Small intestine (tissue), 7 donors: ENCODE measurements around the gene PLK5. TPM values are rescaled to one million over a fixed set of nuclear protein-coding genes. Genes with fewer than 3 reads are reported as not detected.

Source experiments
- DNase-seq, 2 donors: peaks; one replicate each; pipeline versions ENCODE4 v3.0.0 to v3.0.0-alpha.2; 2013
- FAIRE-seq: peaks from 2 replicates; lab custom pipeline; 2012; peaks lifted over from hg19 to GRCh38; lab: Jason Lieb, UNC
- H3K27ac ChIP-seq, 3 donors: one replicate each; pipeline ENCODE4 v1.5.1; 2013; ENCODE audit warnings: low read length in 2 of 3, mild to moderate bottlenecking in 2 of 3, control low read depth in 1 of 3, inconsistent platforms in 1 of 3, low read depth in 1 of 3, moderate library complexity in 1 of 3
- H3K27me3 ChIP-seq, 3 donors: one replicate each; pipeline ENCODE4 v1.6.1; 2013; ENCODE audit warnings: low read length in 3 of 3, inconsistent platforms in 1 of 3; ENCODE audit not compliant: control insufficient read depth in 3 of 3, insufficient read depth in 3 of 3
- H3K36me3 ChIP-seq, 3 donors: one replicate each; pipeline ENCODE4 v1.6.1; 2013; ENCODE audit warnings: low read length in 3 of 3, inconsistent platforms in 1 of 3, low read depth in 1 of 3, mild to moderate bottlenecking in 1 of 3, moderate library complexity in 1 of 3; ENCODE audit not compliant: control insufficient read depth in 3 of 3, insufficient read depth in 2 of 3
- H3K4me1 ChIP-seq, 3 donors: one replicate each; pipeline ENCODE4 v1.6.1; 2013; ENCODE audit warnings: low read length in 2 of 3, inconsistent platforms in 1 of 3, low read depth in 1 of 3, mild to moderate bottlenecking in 1 of 3, moderate library complexity in 1 of 3; ENCODE audit not compliant: control insufficient read depth in 3 of 3, insufficient read depth in 2 of 3
- H3K4me3 ChIP-seq, 3 donors: one replicate each; pipeline ENCODE4 v1.5.1; 2013; ENCODE audit warnings: low read length in 3 of 3, control low read depth in 1 of 3, inconsistent platforms in 1 of 3, low read depth in 1 of 3, mild to moderate bottlenecking in 1 of 3, moderate library complexity in 1 of 3
- H3K9me3 ChIP-seq, 2 donors: one replicate each; pipeline ENCODE4 v1.6.1; 2013; ENCODE audit warnings: low read depth in 1 of 2, low read length in 1 of 2; ENCODE audit not compliant: control insufficient read depth in 2 of 2, insufficient read depth in 1 of 2
- WGBS, 3 donors: extraction: QIAGEN DNeasy Blood & Tissue Kit; methylation state at CpG; one replicate each; pipeline ENCODE4 v1.1.7; 2013; 5-methylcytosine and 5-hydroxymethylcytosine counted together
- polyA plus RNA-seq, 4 donors: library from polyadenylated mRNA; stranded (reverse) in 3 of 4; unstranded in 1 of 4; fragments of 200-250 nt in 3 of 4; fragments of 120-200 nt in 1 of 4; gene quantifications; one replicate each; pipeline versions ENCODE4 v1.2.1 to v1.2.3, GENCODE V29; 2013
- donor health status: healthy with polysubstance abuse.
- donor health status: control.
- donor health status: control.
- donor health status: Bipolar disorder and iron deficiency.
- donor health status: healthy.

PLK5 gene
- polyA plus RNA-seq, 4 donors, result 0.15 to 0.25 TPM; not detected in 2

DNA sequence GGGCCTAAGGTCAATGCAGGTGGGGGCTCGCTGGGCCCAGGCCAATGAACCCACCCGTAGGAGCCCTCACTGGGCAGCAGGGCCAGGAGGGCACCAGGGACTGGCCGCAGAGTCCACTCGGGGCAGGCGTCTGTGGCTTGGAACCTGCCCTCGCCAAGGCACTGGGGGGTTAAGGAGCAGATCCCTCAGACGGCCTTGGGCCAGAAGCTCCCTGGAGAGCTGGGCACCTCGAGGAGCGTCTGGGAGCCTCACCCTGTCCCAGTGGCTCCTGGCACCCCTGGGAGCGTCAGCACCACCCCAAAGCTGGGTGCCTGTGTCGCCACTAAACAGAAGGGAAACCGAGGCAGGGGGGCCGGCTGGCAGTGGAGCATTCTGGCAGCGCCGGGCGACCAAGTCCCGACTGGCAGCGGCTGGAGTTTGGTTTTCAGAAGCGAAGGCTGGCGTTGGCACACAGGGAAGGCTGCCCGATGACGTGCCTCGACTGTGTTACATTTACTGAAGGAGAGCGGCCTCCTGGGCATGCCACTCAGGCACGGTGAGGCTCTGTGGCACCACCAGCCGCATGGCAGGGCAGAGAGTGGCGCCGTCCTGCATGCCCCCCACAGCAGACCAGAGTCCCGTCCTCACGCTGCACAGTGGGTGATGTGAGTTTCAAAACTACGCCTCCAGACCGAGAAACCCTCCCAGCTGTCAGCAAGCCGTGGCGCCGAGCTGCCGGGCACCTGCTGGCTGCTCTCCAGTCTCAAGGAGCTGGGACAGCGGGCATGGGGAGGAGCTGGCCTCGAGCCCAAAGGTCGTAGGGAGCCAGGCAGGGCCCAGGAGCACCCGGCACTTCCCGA, 53.4 kb downstream of the PLK5 start:
- Histone ChIP-seq H3K27me3 (no peaks in the 10 kb centered on the region), H3K9me3 (no peaks in the 10 kb centered on the region), H3K27ac (no peak overlapping the region), H3K4me1 (no peaks in the 10 kb centered on the region), H3K36me3 (peaks cover 6 to 75% (median 6%) of the 10 kb centered on the region in 3 donors), H3K4me3 (no peak overlapping the region)
- DNase-seq (peak in 1 of 2 donors; percentile 47), FAIRE-seq (no peak)
- WGBS, 3 donors, result 72 to 80% (median 75%) methylated on average over 37 to 41 of the region's 41 CpGs

DNA sequence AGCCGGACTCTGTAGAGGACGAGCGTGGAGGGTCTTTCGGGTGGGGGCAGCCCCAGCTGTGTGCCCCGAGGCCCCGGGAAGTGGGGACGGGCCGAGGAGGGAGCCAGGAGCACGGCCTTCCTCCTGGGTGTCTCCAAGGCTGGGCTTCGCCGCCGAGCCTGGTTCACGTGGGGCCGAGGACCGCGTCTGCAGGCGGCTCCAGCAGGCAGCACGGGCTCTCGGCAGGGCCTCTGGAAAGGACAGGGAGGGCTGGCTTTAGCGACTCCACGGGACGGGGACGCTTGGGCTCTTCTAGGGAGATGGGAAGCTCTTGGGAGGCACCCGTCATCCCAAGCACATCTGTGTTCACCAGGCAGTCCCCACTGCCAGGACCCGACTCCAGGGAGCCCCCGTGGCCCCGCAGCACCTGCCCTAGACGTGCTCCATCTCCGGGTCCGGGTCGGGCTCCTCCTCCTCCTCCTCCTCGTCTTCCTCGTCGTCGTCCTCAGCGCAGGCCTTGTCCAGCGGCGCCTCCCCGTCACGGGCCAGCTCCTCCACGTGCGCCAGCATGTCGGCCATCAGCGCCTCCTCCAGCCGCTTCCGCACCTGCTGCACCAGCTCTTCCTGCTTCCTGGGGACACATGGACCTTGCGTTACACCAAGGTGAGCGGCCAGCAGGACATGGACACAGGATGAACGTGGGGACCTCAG, 54.2 kb downstream of the PLK5 start:
- H3K27ac ChIP-seq, result no peak overlapping the region
- peaks cover 6 to 82% (median 6%) of the 10 kb centered on the region in 3 donors for H3K36me3 ChIP-seq
- no peaks in the 10 kb centered on the region for H3K27me3 ChIP-seq
- no peak overlapping the region for H3K4me3 ChIP-seq
- H3K4me1 ChIP-seq, result no peaks in the 10 kb centered on the region
- DNase-seq, result no peak
- FAIRE-seq, result no peak
- WGBS, 3 donors, result 85 to 90% (median 88%) methylated on average over 48 to 49 of the region's 49 CpGs
- no peaks in the 10 kb centered on the region for H3K9me3 ChIP-seq

DNA sequence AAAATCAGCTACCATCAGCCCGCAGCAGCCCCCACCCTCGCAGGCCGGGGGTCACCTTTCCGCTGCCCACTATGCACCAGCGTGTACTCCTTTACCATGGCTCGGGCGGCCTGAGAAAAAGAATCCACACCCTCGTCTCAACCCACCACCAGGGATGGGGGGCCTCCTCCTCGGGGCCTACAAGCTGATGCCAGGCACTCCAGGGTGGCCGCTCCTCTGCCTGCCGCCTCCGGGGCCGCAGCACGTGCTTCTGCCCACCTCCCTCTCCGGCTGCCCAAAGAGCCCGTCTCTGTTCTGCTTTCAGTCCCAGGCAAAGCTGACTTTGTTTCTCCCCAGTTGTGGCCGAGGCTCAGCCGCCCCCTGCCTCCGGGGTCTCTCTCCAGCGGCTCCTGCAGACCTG, 55.3 kb downstream of the PLK5 start:
- 95 to 99% (median 96%) methylated on average over 19 to 20 of the region's 20 CpGs for WGBS, 3 donors
- Histone ChIP-seq H3K4me3 (no peak overlapping the region), H3K9me3 (no peaks in the 10 kb centered on the region), H3K4me1 (no peaks in the 10 kb centered on the region), H3K27ac (no peak overlapping the region), H3K36me3 (peaks cover 6 to 94% (median 8%) of the 10 kb centered on the region in 3 donors), H3K27me3 (no peaks in the 10 kb centered on the region)
- DNase-seq (no peak), FAIRE-seq (no peak)

DNA sequence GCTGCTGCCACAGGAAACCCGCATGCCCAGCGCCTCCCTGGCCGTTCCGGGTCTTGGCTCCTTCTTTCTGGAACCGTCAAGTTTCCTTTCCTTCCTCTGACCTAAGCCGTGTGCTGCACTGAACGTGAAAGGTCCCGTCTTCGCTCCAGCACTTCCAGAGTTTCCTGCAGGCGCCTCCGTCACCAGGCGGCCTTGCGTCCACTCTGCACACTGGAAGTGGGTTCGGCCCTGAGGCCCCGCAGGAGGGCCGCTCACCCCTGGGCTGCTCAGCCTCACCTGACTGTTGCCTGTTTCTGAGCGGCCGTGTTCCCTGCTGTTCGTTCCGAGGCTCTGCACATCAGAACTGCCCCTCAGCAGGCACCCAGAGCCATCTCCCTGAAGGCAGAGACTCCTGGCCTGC, 56.5 kb downstream of the PLK5 start:
- no peak overlapping the region for H3K27ac ChIP-seq
- no peak for DNase-seq
- H3K4me1 ChIP-seq, result no peaks in the 10 kb centered on the region
- no peak for FAIRE-seq
- 91 to 96% (median 95%) methylated on average over 20 of the region's 20 CpGs for WGBS, 3 donors
- no peaks in the 10 kb centered on the region for H3K9me3 ChIP-seq
- H3K4me3 ChIP-seq, result no peak overlapping the region
- H3K36me3 ChIP-seq, result peaks cover 6 to 96% (median 13%) of the 10 kb centered on the region in 3 donors
- H3K27me3 ChIP-seq, result no peaks in the 10 kb centered on the region

DNA sequence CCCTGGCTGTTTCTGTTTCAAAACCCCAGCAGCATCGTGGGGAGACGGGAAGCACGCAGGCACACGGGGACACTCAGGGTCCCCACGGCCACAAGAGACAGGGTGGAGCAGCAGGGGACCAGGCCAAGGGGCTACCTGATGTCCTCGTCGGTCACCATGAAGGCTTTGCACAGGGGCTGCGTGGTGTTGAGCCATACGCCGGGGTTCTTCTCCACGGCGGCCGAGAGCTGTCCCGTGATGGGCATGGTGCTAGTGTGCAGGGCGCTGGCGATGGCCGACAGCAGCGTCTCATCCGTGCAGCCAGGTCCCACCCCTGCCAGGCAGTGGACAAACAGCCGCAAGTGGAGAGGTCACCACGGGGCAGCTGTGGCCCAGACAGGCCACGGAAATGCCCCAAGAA, 57.1 kb downstream of the PLK5 start:
- WGBS, 3 donors, result 95 to 97% (median 97%) methylated on average over 22 of the region's 22 CpGs
- DNase-seq (no peak), FAIRE-seq (no peak)
- H3K4me1 ChIP-seq, result no peaks in the 10 kb centered on the region
- no peaks in the 10 kb centered on the region for H3K9me3 ChIP-seq
- no peak overlapping the region for H3K27ac ChIP-seq
- peaks cover 6 to 96% (median 13%) of the 10 kb centered on the region in 3 donors for H3K36me3 ChIP-seq
- no peaks in the 10 kb centered on the region for H3K27me3 ChIP-seq
- H3K4me3 ChIP-seq, result no peak overlapping the region

DNA sequence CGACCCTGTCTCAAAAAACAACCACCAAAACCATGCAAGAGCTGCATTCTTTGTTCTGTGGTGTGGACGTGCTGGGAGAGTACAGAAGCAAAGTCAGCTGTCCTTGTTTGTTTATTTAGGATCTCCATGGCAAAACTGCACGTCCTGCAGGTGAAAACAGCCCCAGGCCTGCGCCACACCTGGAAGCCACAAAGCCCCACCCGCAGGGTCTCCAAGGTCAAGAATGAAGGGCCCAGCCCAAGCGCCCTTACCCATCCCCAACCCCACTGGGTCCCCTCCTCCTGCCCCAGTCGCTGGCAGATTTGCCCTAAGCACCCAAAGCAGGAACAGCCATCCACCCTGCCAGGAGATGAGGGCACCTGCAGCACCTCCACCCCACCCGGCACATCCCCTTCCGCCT, 58.3 kb downstream of the PLK5 start:
- Histone ChIP-seq H3K27ac (no peak overlapping the region), H3K36me3 (peaks cover 3 to 90% (median 8%) of the 10 kb centered on the region in 3 donors), H3K27me3 (no peaks in the 10 kb centered on the region), H3K4me3 (no peak overlapping the region), H3K9me3 (no peaks in the 10 kb centered on the region), H3K4me1 (no peaks in the 10 kb centered on the region)
- no peak for DNase-seq
- FAIRE-seq, result no peak
- 83 to 86% (median 86%) methylated on average over 8 to 9 of the region's 9 CpGs for WGBS, 3 donors

DNA sequence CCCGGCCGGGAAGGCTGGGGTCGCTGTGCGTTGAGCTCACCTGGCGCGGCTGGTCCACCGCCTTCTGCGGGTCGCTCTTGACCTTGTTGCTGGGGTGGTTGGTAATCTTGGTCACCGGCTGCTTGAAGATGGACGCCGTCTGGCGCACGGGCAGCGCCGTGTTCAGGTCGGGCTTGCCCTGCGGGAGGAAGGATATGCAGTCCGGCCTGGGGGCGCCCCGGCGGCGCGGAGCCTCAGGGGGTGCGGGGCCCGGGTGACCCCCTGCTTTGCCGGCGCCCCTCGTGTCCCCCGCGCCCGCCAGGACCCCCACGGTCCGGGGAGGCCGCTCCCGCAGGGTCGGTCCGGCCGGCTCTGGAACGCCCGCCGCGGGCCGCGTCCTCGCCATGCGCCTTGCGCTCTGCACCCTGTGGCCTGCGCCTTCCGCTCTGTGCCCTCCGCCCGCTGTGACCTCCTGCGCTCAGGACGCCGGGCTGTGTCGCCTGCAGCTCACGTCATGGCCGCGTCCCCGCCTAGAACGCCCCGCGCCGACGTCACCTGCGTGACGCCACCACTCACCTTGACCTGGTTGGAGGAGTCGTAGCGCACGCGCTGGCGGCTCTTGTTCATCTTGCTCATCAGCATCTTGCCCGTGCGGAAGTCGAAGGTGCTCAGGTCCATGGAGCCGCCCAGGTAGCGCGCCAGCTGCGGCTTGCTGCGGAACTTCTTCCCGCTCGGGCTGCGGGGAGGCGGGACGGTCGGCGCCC, 60.8 kb downstream of the PLK5 start:
- no peak for FAIRE-seq
- peaks cover 3 to 69% (median 7%) of the 10 kb centered on the region in 3 donors for H3K36me3 ChIP-seq

DNA sequence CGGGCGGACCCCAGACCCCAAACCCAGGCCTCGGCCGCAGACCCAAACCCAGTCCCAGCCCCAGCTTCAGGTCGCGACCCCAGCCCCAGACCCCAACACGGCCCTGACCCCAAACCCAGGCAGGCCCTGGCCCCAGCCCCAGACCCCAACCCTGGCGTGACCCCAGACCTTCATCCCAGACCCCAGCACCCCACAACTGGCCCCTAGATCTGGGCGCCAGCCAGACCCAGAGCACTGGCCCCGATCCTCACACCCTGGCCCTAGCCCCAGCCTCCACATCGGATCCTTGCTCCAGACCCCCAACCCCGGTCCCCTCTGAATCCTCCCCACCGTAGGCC, 61.3 kb downstream of the PLK5 start:
- Histone ChIP-seq H3K4me1 (peaks cover 0 to 5% (median 0%) of the 10 kb centered on the region in 3 donors), H3K27ac (no peak overlapping the region), H3K9me3 (no peaks in the 10 kb centered on the region), H3K27me3 (no peaks in the 10 kb centered on the region), H3K4me3 (no peak overlapping the region), H3K36me3 (peaks cover 3 to 64% (median 7%) of the 10 kb centered on the region in 3 donors)
- FAIRE-seq (no peak), DNase-seq (no peak)
- WGBS, 3 donors, result 91 to 96% (median 96%) methylated on average over 8 to 13 of the region's 13 CpGs

More for the DNA sequence above, 60.8 kb downstream of the PLK5 start:
- no peak overlapping the region for H3K27ac ChIP-seq
- DNase-seq, result no peak
- WGBS, 3 donors, result 91 to 97% (median 97%) methylated on average over 81 to 87 of the region's 87 CpGs
- no peaks in the 10 kb centered on the region for H3K9me3 ChIP-seq
- H3K4me1 ChIP-seq, result no peaks in the 10 kb centered on the region
- H3K4me3 ChIP-seq, result no peak overlapping the region
- H3K27me3 ChIP-seq, result no peaks in the 10 kb centered on the region
